IPS DF 4.7 (cell line): Measurements from ENCODE around the gene SDHAF3.
"Not testable (repeated sequence)": the region's sequence is repeated elsewhere in the genome, so short reads cannot be mapped to it uniquely, and the experiment has no call there.

ENCODE experiments used
- DNase-seq: peaks from one replicate; pipeline ENCODE4 v3.0.0-alpha.2; 2013; ENCODE audit warnings: low spot score; ENCODE audit errors: extremely low read depth

Gene SDHAF3

GRCh38 chr7:97123115-97123514 is 5.6 kb downstream of the SDHAF3 start:
- DNase-seq, result not testable (repeated sequence)

- no peak for DNase-seq
Measured at GRCh38 chr7:97126483-97127171, 9.1 kb downstream of the SDHAF3 start.

- no peak for DNase-seq
Measured at GRCh38 chr7:97128736-97129135, 11.2 kb downstream of the SDHAF3 start.

- no peak for DNase-seq
Measured at GRCh38 chr7:97130417-97131139, 13.1 kb downstream of the SDHAF3 start.

- DNase-seq, result no peak
Measured at GRCh38 chr7:97133159-97133558, 15.7 kb downstream of the SDHAF3 start.

GRCh38 chr7:97138830-97139229 is 21.3 kb downstream of the SDHAF3 start:
- DNase-seq, result no peak

GRCh38 chr7:97145068-97145467 is 27.6 kb downstream of the SDHAF3 start:
- DNase-seq, result no peak

- DNase-seq, result no peak
Measured at GRCh38 chr7:97149843-97150242, 32.3 kb downstream of the SDHAF3 start.

GRCh38 chr7:97155897-97156418 is 38.5 kb downstream of the SDHAF3 start:
- no peak for DNase-seq

GRCh38 chr7:97159984-97160383 is 42.5 kb downstream of the SDHAF3 start:
- not testable (repeated sequence) for DNase-seq

GRCh38 chr7:97161609-97162008 is 44.1 kb downstream of the SDHAF3 start:
- not testable (repeated sequence) for DNase-seq

- no peak for DNase-seq
Measured at GRCh38 chr7:97166308-97166707, 48.8 kb downstream of the SDHAF3 start.

GRCh38 chr7:97167176-97167575 is 49.7 kb downstream of the SDHAF3 start:
- no peak for DNase-seq

GRCh38 chr7:97167749-97168148 is 50.3 kb downstream of the SDHAF3 start:
- DNase-seq, result no peak

GRCh38 chr7:97174303-97174702 is 56.8 kb downstream of the SDHAF3 start:
- DNase-seq, result no peak

- DNase-seq, result no peak
Measured at GRCh38 chr7:97179454-97180104, 62.1 kb downstream of the SDHAF3 start.

GRCh38 chr7:97187067-97187466 is 69.6 kb downstream of the SDHAF3 start:
- DNase-seq, result no peak

GRCh38 chr7:97196174-97196573 is 78.7 kb downstream of the SDHAF3 start:
- not testable (repeated sequence) for DNase-seq

- no peak for DNase-seq
Measured at GRCh38 chr7:97198596-97198995, 81.1 kb downstream of the SDHAF3 start.

GRCh38 chr7:97200018-97200417 is 82.5 kb downstream of the SDHAF3 start:
- DNase-seq, result no peak

GRCh38 chr7:97203957-97204356 is 86.5 kb downstream of the SDHAF3 start:
- no peak for DNase-seq

- DNase-seq, result no peak
Measured at GRCh38 chr7:97204821-97205220, 87.3 kb downstream of the SDHAF3 start.
